Muscle of leg (tissue), 11 donors: Measurements from ENCODE around the gene SLC12A4. TPM values are rescaled to one million over a fixed set of nuclear protein-coding genes. Genes with fewer than 3 reads are reported as not detected.
"Not testable (repeated sequence)": the region's sequence is repeated elsewhere in the genome, so short reads cannot be mapped to it uniquely, and the experiment has no call there.

Source experiments
- DNase-seq: peaks from one replicate; pipeline ENCODE4 v3.0.0; 2013
- H3K27ac ChIP-seq: one replicate; pipeline ENCODE4 v1.5.1; 2013; ENCODE audit warnings: mild to moderate bottlenecking, low read length, control low read depth
- H3K27me3 ChIP-seq: one replicate; pipeline ENCODE4 v1.6.1; 2013; ENCODE audit warnings: low read length; ENCODE audit not compliant: control insufficient read depth, insufficient read depth
- H3K36me3 ChIP-seq: one replicate; pipeline ENCODE4 v1.6.1; 2013; ENCODE audit warnings: low read length; ENCODE audit not compliant: control insufficient read depth, insufficient read depth
- H3K4me1 ChIP-seq: one replicate; pipeline ENCODE4 v1.6.1; 2013; ENCODE audit warnings: low read length; ENCODE audit not compliant: control insufficient read depth, insufficient read depth
- H3K4me3 ChIP-seq: one replicate; pipeline ENCODE4 v1.5.1; 2013; ENCODE audit warnings: low read length, control low read depth
- H3K9me3 ChIP-seq: replicated peaks from 2 replicates; pipeline ENCODE4 v1.6.1; 2013; ENCODE audit warnings: low read depth, low read length; ENCODE audit not compliant: control insufficient read depth
- WGBS: methylation state at CpG from one replicate; pipeline ENCODE4 v1.1.5; 2013; ENCODE audit warnings: missing lambda C conversion rate; ENCODE audit not compliant: insufficient coverage; 5-methylcytosine and 5-hydroxymethylcytosine counted together
- polyA plus RNA-seq, 8 donors: library from polyadenylated mRNA; unstranded; fragments of 120-200 nt; gene quantifications; one replicate each; pipeline versions ENCODE4 v1.2.1 to v1.2.3, GENCODE V29; 2013; ENCODE audit warnings: inconsistent platforms in 1 of 8, low replicate concordance in 1 of 8; ENCODE audit not compliant: insufficient read length in 8 of 8, insufficient read depth in 1 of 8
- total RNA-seq: library from RNA; stranded (reverse); fragments of 120-200 nt; gene quantifications from one replicate; pipeline ENCODE4 v1.2.4, GENCODE V29; 2013

SLC12A4 gene
- total and polyA plus RNA-seq, 9 donors, result 34.2 to 55.2 (median 42.2) TPM

DNA sequence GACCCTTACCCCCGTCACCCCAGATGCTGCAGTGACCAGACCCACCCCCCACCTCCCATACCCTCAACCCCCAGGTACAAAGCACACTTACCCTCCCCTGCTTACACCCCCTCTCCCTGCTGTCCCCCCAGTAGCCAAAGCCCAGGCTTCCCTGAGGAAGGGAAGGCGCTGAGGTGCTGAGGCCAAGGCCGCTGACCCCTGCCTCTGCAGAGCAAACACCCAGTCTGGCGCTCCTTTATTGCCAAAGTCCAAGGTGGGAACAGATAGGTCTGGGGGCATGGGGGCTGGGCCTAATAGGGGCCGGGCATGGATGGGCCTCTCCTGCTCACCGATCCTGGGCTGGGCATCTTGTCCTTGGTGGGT is 25.2 kb downstream of the SLC12A4 start:
- Histone ChIP-seq H3K4me1 (peaks cover 24% of the 10 kb centered on the region), H3K27me3 (no peaks in the 10 kb centered on the region), H3K4me3 (no peak overlapping the region), H3K27ac (peak overlapping the region; percentile 85), H3K9me3 (no peaks in the 10 kb centered on the region), H3K36me3 (peaks cover 81% of the 10 kb centered on the region)
- 81% methylated on average over 5 of the region's 6 CpGs for WGBS
- DNase-seq, result no peak

DNA sequence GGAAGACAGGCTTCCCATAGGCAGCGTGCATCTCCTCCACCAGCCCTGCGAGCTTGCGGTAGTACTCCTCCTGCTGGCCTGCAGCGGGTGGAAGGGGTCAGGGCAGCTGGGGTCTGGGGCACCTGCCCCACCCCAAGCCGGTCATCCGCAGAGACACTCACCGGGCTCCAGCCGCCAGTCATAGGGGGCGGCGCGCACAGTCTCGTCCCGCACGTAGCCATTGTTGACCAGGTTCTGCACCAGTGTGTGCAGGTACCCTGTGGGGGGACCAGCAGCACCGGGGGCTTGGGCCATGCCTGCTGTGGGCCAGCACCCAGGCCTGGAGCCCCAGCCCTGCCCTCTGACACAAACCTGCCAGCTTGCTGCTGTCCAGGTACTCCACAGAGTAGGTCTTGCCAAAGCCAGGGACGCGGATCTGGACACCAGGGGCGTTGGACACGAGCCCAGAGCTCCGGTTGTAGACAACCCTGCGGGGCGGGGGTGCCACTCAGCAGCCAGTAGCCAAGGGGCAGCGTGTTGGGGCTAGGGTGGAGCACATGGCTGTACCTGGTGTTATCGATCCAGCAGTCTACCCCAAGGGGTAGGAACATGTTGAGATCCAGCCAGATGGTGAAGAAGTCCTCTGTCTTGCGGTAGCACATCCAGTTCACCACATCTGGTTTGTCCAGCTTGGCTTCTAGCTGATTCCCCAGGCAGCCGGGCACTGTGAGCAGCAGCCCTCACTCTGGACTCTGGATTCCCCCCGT is 25.8 kb downstream of the SLC12A4 start:
- H3K27me3 ChIP-seq, result no peaks in the 10 kb centered on the region
- no peak overlapping the region for H3K4me3 ChIP-seq
- peaks cover 75% of the 10 kb centered on the region for H3K36me3 ChIP-seq
- H3K27ac ChIP-seq, result no peak overlapping the region
- no peak for DNase-seq
- WGBS, result 83% methylated on average over 25 of the region's 27 CpGs
- no peaks in the 10 kb centered on the region for H3K9me3 ChIP-seq
- H3K4me1 ChIP-seq, result peaks cover 24% of the 10 kb centered on the region

DNA sequence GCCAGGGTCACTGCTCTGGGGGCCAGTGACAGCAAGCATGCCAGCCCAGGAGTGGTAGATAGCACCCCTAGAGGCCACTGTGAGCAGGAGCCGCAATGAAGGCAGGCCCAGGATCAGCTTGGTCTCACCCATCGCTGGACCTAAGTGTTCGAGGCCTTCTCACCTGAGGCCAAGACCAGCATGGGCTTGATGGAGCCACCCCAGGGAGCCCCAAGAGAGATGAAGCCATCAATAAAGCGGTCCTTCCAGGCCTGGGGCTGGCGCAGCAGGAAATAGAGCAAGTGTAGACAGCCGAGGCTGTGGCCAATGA is 26.3 kb downstream of the SLC12A4 start:
- no peak overlapping the region for H3K27ac ChIP-seq
- H3K4me3 ChIP-seq, result no peak overlapping the region
- peaks cover 70% of the 10 kb centered on the region for H3K36me3 ChIP-seq
- no peaks in the 10 kb centered on the region for H3K9me3 ChIP-seq
- H3K27me3 ChIP-seq, result no peaks in the 10 kb centered on the region
- 54% methylated on average over 6 of the region's 6 CpGs for WGBS
- H3K4me1 ChIP-seq, result peaks cover 26% of the 10 kb centered on the region
- DNase-seq, result no peak

DNA sequence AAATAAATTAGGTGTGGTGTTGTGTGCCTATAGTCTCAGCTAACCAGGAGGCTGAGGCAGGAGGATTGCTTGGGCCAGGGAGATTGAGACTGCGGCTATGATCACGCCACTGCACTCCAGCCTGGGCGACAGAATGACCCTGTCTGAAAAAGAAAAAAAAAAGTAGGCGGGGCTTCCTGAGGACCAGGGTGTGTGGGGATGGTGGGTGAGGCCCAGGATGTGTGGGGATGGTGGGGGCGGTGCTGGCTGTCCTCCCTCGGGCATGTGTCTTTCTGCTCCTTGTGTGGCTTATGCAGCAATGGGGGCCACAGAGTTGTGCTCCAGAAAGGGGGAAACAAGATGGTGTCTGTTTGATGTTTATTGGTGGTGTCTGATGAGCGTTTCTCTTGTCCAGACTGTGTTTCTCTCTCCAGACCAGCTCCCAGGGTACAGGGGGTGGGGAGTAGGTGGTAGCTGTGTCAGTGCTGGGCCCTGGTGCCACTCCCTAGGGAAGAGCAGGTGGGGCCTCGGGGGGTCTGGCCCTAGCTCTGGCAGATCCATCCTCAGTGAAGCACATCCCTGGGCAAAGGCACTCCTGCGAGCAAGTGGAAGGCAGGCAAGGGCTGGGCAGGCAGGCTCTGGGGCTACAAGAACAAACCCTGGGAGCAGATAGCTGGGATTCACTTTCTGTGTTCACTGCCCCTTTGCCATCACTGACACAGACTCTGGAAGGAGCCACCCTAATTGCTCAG is 26.8 kb downstream of the SLC12A4 start:
- no peak for DNase-seq
- Histone ChIP-seq H3K27ac (no peak overlapping the region), H3K4me1 (peaks cover 31% of the 10 kb centered on the region), H3K4me3 (no peak overlapping the region), H3K9me3 (no peaks in the 10 kb centered on the region), H3K27me3 (no peaks in the 10 kb centered on the region), H3K36me3 (peaks cover 65% of the 10 kb centered on the region)
- WGBS, result 75% methylated on average over 9 of the region's 9 CpGs

DNA sequence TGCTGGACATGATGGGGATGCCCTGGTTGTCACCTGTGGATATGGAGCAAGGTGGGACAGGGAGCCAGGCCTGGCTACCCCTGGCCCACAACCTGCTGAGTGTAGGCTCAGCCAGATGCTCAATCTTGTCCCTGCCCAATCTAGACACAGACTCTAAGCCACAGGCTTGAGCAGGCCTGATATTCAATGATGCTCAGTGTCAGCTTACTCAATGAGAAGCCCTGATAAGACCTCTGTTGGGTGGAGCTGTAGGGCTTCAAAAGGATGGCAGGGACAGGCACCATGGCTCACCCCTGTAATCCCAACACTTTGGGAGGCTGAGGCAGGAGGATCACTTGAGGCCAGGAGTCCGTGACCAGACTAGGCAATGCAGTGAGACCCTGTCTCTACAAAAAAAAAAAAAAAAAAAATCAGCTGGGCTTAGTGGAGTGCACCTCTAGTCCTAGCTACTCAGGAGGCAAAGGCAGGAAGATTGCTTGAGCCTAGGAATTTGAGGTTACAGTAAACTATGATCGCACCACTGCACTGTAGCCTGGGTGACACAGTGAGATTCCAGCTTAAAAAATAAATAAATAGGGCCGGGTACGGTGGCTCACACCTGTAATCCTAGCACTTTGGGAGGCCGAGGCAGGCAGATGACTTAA is 27.9 kb downstream of the SLC12A4 start:
- peaks cover 54% of the 10 kb centered on the region for H3K36me3 ChIP-seq
- DNase-seq, result no peak
- 85% methylated on average over 4 of the region's 5 CpGs for whole genome bisulfite sequencing
- no peak overlapping the region for H3K4me3 ChIP-seq
- no peaks in the 10 kb centered on the region for H3K27me3 ChIP-seq
- H3K9me3 ChIP-seq, result no peaks in the 10 kb centered on the region
- peaks cover 31% of the 10 kb centered on the region for H3K4me1 ChIP-seq
- no peak overlapping the region for H3K27ac ChIP-seq

DNA sequence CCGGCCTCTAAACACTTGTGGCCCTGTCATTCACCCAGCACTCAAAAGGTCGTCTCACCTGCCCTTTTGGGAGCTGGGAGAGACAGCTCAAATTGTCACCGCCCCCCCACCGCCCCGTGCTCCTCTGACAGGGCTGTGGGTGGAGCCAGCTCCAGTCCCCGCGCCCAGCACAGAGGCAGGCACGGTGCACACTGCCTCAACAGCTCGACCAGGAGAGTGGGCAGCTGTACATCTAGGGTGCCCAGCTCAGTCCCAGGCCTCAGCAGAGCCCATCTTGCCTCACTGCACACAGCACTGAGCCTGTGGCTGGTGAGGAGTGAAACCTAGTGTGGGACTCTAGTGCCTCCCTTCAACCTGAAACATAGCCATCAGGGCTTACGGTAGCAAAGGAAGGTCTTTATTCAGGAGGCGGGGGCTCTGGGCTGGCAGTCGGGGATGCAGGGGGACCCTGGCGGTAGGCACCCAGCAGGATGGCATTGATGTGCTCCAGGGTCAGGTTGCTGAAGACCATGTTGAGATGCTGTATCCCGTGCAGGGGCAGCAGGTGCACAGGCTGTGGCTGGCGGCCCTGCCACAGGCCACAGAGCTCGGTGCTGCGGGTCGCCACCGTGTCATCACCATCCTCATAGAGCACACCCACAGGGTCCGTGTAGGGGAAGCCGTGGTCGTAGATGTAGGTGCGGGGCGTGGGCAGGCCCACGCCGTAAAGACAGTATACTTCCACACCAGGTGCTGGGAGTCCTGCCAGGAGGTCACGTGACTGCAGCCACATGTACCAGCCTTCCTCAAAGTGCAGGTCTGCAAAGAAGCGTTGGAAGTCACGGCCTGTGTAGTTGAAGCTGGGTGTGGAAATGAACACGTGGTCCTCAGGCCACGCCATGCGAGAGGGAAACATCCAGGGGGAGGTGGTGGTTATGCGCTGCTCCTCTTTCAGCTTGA is 28.7 kb downstream of the SLC12A4 start:
- DNase-seq, result no peak
- Histone ChIP-seq H3K9me3 (no peaks in the 10 kb centered on the region), H3K4me1 (peaks cover 29% of the 10 kb centered on the region), H3K36me3 (peaks cover 46% of the 10 kb centered on the region), H3K4me3 (no peak overlapping the region), H3K27me3 (no peaks in the 10 kb centered on the region), H3K27ac (no peak overlapping the region)
- WGBS, result 82% methylated on average over 20 of the region's 33 CpGs

DNA sequence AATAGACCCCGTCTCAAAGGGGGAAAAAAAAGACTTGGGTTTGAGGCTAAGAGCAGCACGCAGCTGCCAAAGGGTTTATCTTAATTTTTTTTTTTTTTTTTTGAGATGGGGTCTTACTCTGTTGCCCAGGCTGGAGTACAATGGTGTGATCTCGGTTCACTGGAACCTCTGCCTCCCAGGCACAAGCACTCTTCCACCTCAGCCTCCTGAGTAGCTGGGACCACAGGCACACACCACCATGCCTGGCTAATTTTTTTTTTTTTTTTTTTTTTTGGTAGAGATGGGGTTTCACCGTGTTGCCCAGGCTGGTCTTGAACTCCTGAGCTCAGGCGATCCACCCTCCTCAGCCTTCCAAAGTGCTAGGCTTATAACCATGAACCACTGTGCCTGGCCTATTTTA is 30.7 kb downstream of the SLC12A4 start:
- no CpG with 5 or more reads among the region's 5 CpGs for WGBS
- H3K9me3 ChIP-seq, H3K27me3 ChIP-seq, H3K27ac ChIP-seq, H3K4me3 ChIP-seq, DNase-seq: not testable (repeated sequence)
- Histone ChIP-seq H3K36me3 (peaks cover 39% of the 10 kb centered on the region), H3K4me1 (peaks cover 24% of the 10 kb centered on the region)

DNA sequence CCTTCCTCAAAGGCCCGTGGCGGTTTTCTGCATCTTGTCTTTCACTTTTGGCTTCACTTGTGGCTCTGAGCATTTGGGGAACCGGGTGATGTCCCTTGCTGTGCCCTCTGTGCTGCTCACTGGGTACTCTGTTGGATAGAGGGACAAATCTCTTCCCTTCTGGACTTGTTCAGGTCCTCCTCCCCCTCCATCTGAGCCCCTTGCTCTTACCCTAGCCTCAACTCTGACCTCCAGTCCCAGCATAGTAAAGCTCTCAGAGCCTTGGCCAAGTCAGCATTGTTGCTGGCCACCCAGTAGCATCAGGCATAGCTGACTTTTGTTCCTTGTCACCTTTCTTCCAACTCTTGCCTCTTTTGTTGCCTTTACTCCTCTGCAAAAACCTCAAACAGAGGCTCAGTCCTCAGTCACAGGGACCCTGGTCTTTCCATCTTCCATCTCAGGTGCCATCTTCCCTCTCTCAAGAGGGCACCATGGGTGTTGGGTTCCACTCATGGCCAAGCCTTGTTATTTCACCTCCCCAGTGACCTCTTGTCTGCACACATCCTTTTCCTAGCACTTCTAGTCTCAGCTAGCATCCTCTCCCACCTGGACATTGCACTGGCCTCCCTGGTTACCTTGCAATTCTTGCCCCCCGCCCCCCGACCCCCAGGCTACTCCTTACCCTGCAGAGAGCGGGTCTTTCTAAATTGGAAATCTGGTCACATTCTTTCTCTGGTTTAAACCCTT is 31.4 kb downstream of the SLC12A4 start:
- Histone ChIP-seq H3K27ac (peak overlapping the region; percentile 97), H3K27me3 (no peaks in the 10 kb centered on the region), H3K36me3 (peaks cover 37% of the 10 kb centered on the region), H3K9me3 (no peaks in the 10 kb centered on the region), H3K4me3 (peak overlapping the region; percentile 87), H3K4me1 (peaks cover 24% of the 10 kb centered on the region)
- DNase-seq, result peak; percentile 88
- WGBS, result 58% methylated on average over 5 of the region's 6 CpGs

DNA sequence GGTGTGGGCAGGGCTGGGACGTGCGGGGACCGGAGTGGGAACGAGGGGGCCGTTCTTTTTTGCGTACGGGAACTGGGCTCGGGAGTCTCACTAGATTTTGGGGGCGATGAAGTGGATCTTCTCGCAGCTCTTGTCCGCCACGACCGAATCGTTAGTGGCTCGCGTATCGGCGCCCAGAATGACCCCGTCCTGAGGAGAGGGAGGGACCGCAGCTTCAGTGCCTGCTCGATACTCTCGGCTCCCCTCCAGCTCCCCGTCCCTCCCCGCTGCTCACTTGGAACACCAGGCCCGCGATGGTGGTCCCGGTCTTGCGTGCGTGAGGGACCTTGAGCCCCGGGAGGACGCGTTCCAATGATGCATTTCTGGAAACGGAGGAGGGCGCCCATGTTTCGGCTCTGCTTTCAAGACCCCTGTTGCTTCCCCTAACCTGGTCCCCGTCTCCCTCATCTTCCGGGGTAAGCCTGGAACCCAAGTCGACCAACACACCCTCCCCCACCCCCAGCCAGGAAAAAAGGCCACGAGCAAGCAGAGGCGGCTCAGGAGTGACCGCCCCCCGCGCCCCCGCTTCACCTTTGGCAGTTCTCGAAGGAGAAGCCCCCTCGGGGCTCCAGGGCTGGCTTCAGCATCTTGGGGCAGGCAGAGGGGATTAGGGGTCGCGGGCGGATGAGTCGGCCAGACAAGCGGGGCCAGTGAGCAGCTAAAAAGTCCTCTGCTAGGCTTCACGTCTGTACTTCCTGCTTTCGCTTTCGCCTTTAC is 32.1 kb downstream of the SLC12A4 start, which contains the start of gene PSMB10:
Gene PSMB10, minus strand, starts transcription at position 727 of the 756 bp plus-strand sequence. Its CDS starts 101 bp downstream, at position 626.
- Histone ChIP-seq H3K9me3 (no peaks in the 10 kb centered on the region), H3K4me1 (peaks cover 24% of the 10 kb centered on the region), H3K4me3 (peak within 1 kb of the TSS; percentile 87), H3K36me3 (peaks cover 33% of the 10 kb centered on the region), H3K27ac (peak within 1 kb of the TSS; percentile 97), H3K27me3 (no peaks in the 10 kb centered on the region)
- DNase-seq, result peak; percentile 69
- WGBS, result 0% methylated on average over 39 of the region's 54 CpGs
